Measurements from ENCODE around the gene JUND. TPM values are rescaled to one million over a fixed set of nuclear protein-coding genes. Genes with fewer than 3 reads are reported as not detected.

JUND gene
- polyA plus RNA-seq, 2 of the 4 experiments (the other 2 are of a cell fraction) = 65.1 to 68.9 TPM

DNA sequence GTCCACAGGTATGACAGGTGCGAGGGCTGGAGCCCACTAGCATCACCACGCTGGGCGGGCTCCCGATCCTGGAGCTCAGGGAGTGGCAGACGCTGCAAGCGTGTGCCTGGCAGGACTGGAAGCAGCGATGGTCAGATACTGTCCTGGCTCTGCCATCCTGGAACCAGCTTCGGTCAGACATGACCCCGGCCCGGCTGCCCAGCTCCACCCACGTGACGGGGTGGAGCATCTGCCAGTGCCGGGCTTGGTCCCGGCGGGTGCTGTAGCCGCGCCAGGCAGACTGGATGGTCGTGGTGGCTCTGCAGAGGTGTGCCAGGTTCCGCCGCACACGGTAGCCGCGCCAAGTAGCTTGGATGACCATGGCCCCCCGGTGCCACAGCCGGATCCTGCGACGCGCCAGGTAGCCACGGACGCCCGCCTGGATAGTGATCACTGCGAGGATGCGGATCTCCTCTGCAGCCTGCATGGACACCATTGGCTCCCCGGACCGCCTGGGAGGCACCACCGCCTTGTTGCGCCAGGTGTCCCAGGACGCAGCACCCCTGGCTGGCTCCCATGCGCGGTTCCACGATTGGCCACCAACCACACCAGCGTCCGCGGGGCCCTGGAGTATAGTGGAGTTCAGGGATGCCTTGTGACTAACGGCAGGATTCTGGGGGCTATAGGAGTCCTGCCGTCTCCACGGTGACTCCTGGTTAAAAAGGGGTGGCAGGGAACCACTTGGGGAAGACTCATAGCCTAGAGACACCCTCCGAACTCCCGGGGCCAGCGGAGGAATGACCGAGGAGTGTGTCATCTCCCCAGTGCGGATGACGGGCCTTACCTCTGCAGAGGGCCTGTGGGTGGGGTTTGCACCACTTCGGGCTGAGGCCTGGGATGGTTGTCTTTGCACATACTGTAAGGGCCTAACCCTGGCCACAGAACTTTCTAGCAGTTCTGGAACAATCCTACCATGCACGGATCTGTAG, 23.6 kb downstream of the JUND start:
- POLR2A ChIA-PET = interaction anchor here (1.5 kb wide), 1 partner anchor 23 kb away, joined by 5 read pairs; the partner anchor contains the start of gene JUND
- Histone ChIP-seq H3K9me3 (no peaks in the 10 kb centered on the region), H3K27ac (no peak overlapping the region), H3K4me1 (no peaks in the 10 kb centered on the region), H3K4me3 (no peak overlapping the region), H3K4me2 (no peak overlapping the region)
- ATAC-seq (no peak), FAIRE-seq (no peak), DNase-seq (ENCODE audit: low read depth in 1 of 2, low spot score in 1 of 2) (no peak)
- 70% methylated on average over 10 of the region's 55 CpGs for WGBS (ENCODE audit: missing lambda C conversion rate)
- TF ChIP-seq POLR2A (IDR thresholded peaks at IDR 0.05; ENCODE audit: low read length) (no peak), EP300 (IDR thresholded peaks at IDR 0.05) (no peak), PHF8 (IDR thresholded peaks at IDR 0.05; ENCODE audit: borderline replicate concordance, low read depth) (no peak)
- CTCF ChIA-PET = interaction anchor here (1.0 to 1.3 kb wide), 2 partner anchors 9 to 14 kb away, joined by 3 read pairs; no protein-coding TSS in a partner anchor

GRCh38 chr19:18254546-18255503, 26.6 kb downstream of the JUND start:
- no peak for FAIRE-seq
- 30% methylated on average over 12 of the region's 24 CpGs for WGBS (ENCODE audit: missing lambda C conversion rate)
- Histone ChIP-seq H3K9me3 (no peaks in the 10 kb centered on the region), H3K27ac (no peak overlapping the region), H3K4me3 (no peak overlapping the region), H3K4me1 (no peaks in the 10 kb centered on the region), H3K4me2 (no peak overlapping the region)
- ChIA-PET POLR2A (interaction anchor here (0.7 to 0.9 kb wide), 2 partner anchors 27 kb away, joined by 3 read pairs; partner anchors contain the start of gene JUND), CTCF (interaction anchor here (0.6 to 7.6 kb wide), 12 partner anchors 9 to 86 kb away, joined by 3 to 86 read pairs (median 10); partner anchors contain the start of genes MPV17L2 and RAB3A)
- no peak for DNase-seq (ENCODE audit: low read depth in 1 of 2, low spot score in 1 of 2)
- ATAC-seq = no peak
- TF ChIP-seq, protein P1, sequence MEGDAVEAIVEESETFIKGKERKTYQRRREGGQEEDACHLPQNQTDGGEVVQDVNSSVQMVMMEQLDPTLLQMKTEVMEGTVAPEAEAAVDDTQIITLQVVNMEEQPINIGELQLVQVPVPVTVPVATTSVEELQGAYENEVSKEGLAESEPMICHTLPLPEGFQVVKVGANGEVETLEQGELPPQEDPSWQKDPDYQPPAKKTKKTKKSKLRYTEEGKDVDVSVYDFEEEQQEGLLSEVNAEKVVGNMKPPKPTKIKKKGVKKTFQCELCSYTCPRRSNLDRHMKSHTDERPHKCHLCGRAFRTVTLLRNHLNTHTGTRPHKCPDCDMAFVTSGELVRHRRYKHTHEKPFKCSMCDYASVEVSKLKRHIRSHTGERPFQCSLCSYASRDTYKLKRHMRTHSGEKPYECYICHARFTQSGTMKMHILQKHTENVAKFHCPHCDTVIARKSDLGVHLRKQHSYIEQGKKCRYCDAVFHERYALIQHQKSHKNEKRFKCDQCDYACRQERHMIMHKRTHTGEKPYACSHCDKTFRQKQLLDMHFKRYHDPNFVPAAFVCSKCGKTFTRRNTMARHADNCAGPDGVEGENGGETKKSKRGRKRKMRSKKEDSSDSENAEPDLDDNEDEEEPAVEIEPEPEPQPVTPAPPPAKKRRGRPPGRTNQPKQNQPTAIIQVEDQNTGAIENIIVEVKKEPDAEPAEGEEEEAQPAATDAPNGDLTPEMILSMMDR (IDR thresholded peaks at IDR 0.05) = no peak
- no peak for TF ChIP-seq PHF8 (IDR thresholded peaks at IDR 0.05; ENCODE audit: borderline replicate concordance, low read depth)
- TF ChIP-seq POLR2AphosphoS2 (conservative IDR thresholded peaks at IDR 0.05; ENCODE audit: low read length) = no peak
- TF ChIP-seq, protein P2, sequence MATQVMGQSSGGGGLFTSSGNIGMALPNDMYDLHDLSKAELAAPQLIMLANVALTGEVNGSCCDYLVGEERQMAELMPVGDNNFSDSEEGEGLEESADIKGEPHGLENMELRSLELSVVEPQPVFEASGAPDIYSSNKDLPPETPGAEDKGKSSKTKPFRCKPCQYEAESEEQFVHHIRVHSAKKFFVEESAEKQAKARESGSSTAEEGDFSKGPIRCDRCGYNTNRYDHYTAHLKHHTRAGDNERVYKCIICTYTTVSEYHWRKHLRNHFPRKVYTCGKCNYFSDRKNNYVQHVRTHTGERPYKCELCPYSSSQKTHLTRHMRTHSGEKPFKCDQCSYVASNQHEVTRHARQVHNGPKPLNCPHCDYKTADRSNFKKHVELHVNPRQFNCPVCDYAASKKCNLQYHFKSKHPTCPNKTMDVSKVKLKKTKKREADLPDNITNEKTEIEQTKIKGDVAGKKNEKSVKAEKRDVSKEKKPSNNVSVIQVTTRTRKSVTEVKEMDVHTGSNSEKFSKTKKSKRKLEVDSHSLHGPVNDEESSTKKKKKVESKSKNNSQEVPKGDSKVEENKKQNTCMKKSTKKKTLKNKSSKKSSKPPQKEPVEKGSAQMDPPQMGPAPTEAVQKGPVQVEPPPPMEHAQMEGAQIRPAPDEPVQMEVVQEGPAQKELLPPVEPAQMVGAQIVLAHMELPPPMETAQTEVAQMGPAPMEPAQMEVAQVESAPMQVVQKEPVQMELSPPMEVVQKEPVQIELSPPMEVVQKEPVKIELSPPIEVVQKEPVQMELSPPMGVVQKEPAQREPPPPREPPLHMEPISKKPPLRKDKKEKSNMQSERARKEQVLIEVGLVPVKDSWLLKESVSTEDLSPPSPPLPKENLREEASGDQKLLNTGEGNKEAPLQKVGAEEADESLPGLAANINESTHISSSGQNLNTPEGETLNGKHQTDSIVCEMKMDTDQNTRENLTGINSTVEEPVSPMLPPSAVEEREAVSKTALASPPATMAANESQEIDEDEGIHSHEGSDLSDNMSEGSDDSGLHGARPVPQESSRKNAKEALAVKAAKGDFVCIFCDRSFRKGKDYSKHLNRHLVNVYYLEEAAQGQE (IDR thresholded peaks at IDR 0.05) = no peak
- no peak for TF ChIP-seq GATA3 (IDR thresholded peaks at IDR 0.05; ENCODE audit: borderline replicate concordance)
- no peak for TF ChIP-seq EHMT2 (IDR thresholded peaks at IDR 0.05; ENCODE audit: low read depth)
- TF ChIP-seq EHF (CRISPR knock-in tag; IDR thresholded peaks at IDR 0.05) = no peak
- TF ChIP-seq HOXB5 (CRISPR knock-in tag; IDR thresholded peaks at IDR 0.05) = no peak
- no peak for TF ChIP-seq HOXA7 (CRISPR knock-in tag; IDR thresholded peaks at IDR 0.05)
- TF ChIP-seq BCL3 (IDR thresholded peaks at IDR 0.05) = no peak
- TF ChIP-seq SMC3 (IDR thresholded peaks at IDR 0.05) = no peak
- TF ChIP-seq, protein P3, sequence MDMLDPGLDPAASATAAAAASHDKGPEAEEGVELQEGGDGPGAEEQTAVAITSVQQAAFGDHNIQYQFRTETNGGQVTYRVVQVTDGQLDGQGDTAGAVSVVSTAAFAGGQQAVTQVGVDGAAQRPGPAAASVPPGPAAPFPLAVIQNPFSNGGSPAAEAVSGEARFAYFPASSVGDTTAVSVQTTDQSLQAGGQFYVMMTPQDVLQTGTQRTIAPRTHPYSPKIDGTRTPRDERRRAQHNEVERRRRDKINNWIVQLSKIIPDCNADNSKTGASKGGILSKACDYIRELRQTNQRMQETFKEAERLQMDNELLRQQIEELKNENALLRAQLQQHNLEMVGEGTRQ (IDR thresholded peaks at IDR 0.05) = no peak
- no peak for TF ChIP-seq FOXS1 (CRISPR knock-in tag; IDR thresholded peaks at IDR 0.05)
- TF ChIP-seq BHLHE40 (IDR thresholded peaks at IDR 0.05; ENCODE audit: low read depth, low read length) = no peak
- no peak for TF ChIP-seq NPAS2 (CRISPR knock-in tag; IDR thresholded peaks at IDR 0.05; ENCODE audit: borderline replicate concordance)
- TF ChIP-seq RCOR1 (IDR thresholded peaks at IDR 0.05; ENCODE audit: low read depth, low read length) = no peak
- no peak for TF ChIP-seq RAD21 (conservative IDR thresholded peaks at IDR 0.05 in 1 of 2, IDR thresholded peaks at IDR 0.05 in 1 of 2)
- no peak for TF ChIP-seq TP53 (CRISPR knock-in tag; IDR thresholded peaks at IDR 0.05)

Data from A549 (cell line).